ENCODE results near the gene WFDC1.

The WFDC1 gene

GRCh38 chr16:84379008-84379708 is 84.5 kb downstream of the WFDC1 start:
- in situ Hi-C loops (cut with MboI; ENCODE audit: low sequenced_read_pairs, unreplicated experiment), result no loop called here
- TF ChIP-seq, protein P1, sequence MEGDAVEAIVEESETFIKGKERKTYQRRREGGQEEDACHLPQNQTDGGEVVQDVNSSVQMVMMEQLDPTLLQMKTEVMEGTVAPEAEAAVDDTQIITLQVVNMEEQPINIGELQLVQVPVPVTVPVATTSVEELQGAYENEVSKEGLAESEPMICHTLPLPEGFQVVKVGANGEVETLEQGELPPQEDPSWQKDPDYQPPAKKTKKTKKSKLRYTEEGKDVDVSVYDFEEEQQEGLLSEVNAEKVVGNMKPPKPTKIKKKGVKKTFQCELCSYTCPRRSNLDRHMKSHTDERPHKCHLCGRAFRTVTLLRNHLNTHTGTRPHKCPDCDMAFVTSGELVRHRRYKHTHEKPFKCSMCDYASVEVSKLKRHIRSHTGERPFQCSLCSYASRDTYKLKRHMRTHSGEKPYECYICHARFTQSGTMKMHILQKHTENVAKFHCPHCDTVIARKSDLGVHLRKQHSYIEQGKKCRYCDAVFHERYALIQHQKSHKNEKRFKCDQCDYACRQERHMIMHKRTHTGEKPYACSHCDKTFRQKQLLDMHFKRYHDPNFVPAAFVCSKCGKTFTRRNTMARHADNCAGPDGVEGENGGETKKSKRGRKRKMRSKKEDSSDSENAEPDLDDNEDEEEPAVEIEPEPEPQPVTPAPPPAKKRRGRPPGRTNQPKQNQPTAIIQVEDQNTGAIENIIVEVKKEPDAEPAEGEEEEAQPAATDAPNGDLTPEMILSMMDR (IDR thresholded peaks at IDR 0.05; ENCODE audit: borderline replicate concordance, control extremely low read depth, extremely low read depth, insufficient read depth, missing control alignments), result no peak
- DNase-seq (ENCODE audit: low spot score), result no peak

Measured in GM13976 (cell line).